ENCODE data around the gene RAB25. TPM values are rescaled to one million over a fixed set of nuclear protein-coding genes. Genes with fewer than 3 reads are reported as not detected.

The RAB25 gene
- total and polyA plus RNA-seq, 4 donors, result 62.7 to 156 (median 87.2) TPM

GRCh38 chr1:156021954-156022353 lies 39.0 kb upstream of the RAB25 start:
- Histone ChIP-seq H3K36me3 (ENCODE audit: control insufficient read depth in 4 of 4, insufficient read depth in 4 of 4, low read length in 4 of 4) (peaks cover 1 to 21% (median 3%) of the 10 kb centered on the region in 4 donors), H3K27ac (ENCODE audit: low read depth in 1 of 2, low read length in 1 of 2) (no peak overlapping the region), H3K27me3 (ENCODE audit: control insufficient read depth in 3 of 3, insufficient read depth in 3 of 3, low read length in 2 of 3) (no peaks in the 10 kb centered on the region), H3K9me3 (ENCODE audit: control insufficient read depth in 4 of 4, insufficient read depth in 3 of 4, low read length in 3 of 4) (no peaks in the 10 kb centered on the region), H3K9ac (ENCODE audit: insufficient read depth in 1 of 2, low read length in 2 of 2) (no peak overlapping the region), H3K4me3 (no peak overlapping the region), H3K4me1 (ENCODE audit: control insufficient read depth in 5 of 5, insufficient read depth in 5 of 5, low read length in 5 of 5) (peaks cover 3 to 10% (median 6%) of the 10 kb centered on the region in 5 donors)
- no peak for DNase-seq
- TF ChIP-seq CTCF (IDR thresholded peaks at IDR 0.05; ENCODE audit: control extremely low read depth, extremely low read depth), result no peak
- no peak for ATAC-seq (ENCODE audit: insufficient read depth, low FRiP score)
- 65 to 73% methylated on average over 2 of the region's 2 CpGs for WGBS, 2 donors

- Histone ChIP-seq H3K4me3 (no peak overlapping the region), H3K36me3 (ENCODE audit: control insufficient read depth in 4 of 4, insufficient read depth in 4 of 4, low read length in 4 of 4) (peaks cover 0 to 2% (median 0%) of the 10 kb centered on the region in 4 donors), H3K4me1 (ENCODE audit: control insufficient read depth in 5 of 5, insufficient read depth in 5 of 5, low read length in 5 of 5) (peaks cover 2 to 5% (median 4%) of the 10 kb centered on the region in 5 donors), H3K9me3 (ENCODE audit: control insufficient read depth in 4 of 4, insufficient read depth in 3 of 4, low read length in 3 of 4) (no peaks in the 10 kb centered on the region), H3K27ac (ENCODE audit: low read depth in 1 of 2, low read length in 1 of 2) (no peak overlapping the region), H3K9ac (ENCODE audit: insufficient read depth in 1 of 2, low read length in 2 of 2) (no peak overlapping the region), H3K27me3 (ENCODE audit: control insufficient read depth in 3 of 3, insufficient read depth in 3 of 3, low read length in 2 of 3) (no peaks in the 10 kb centered on the region)
- DNase-seq, result no peak
- 83 to 91% methylated on average over 5 of the region's 5 CpGs for WGBS, 2 donors
- TF ChIP-seq CTCF (IDR thresholded peaks at IDR 0.05; ENCODE audit: control extremely low read depth, extremely low read depth), result no peak
- no peak for ATAC-seq (ENCODE audit: insufficient read depth, low FRiP score)
These were observed 36.2 kb upstream of the RAB25 start for GRCh38 chr1:156024801-156025200.

GRCh38 chr1:156025876-156026275 lies 35.1 kb upstream of the RAB25 start:
- 9 to 11% methylated on average over 9 of the region's 9 CpGs for WGBS, 2 donors
- DNase-seq (peak; percentile 41 to 66 (median 58)), ATAC-seq (ENCODE audit: insufficient read depth, low FRiP score) (no peak)

More at GRCh38 chr1:156025876-156026275, 35.1 kb upstream of the RAB25 start:
- peak; percentile 38 for TF ChIP-seq CTCF (IDR thresholded peaks at IDR 0.05; ENCODE audit: control extremely low read depth, extremely low read depth)
- Histone ChIP-seq H3K4me3 (no peak overlapping the region), H3K27me3 (ENCODE audit: control insufficient read depth in 3 of 3, insufficient read depth in 3 of 3, low read length in 2 of 3) (no peaks in the 10 kb centered on the region), H3K4me1 (ENCODE audit: control insufficient read depth in 5 of 5, insufficient read depth in 5 of 5, low read length in 5 of 5) (peaks cover 0 to 3% (median 0%) of the 10 kb centered on the region in 5 donors), H3K9ac (ENCODE audit: insufficient read depth in 1 of 2, low read length in 2 of 2) (no peak overlapping the region), H3K36me3 (ENCODE audit: control insufficient read depth in 4 of 4, insufficient read depth in 4 of 4, low read length in 4 of 4) (no peaks in the 10 kb centered on the region), H3K9me3 (ENCODE audit: control insufficient read depth in 4 of 4, insufficient read depth in 3 of 4, low read length in 3 of 4) (no peaks in the 10 kb centered on the region), H3K27ac (ENCODE audit: low read depth in 1 of 2, low read length in 1 of 2) (peak overlapping the region in 1 of 2 donors; percentile 22)
